Astrocyte (in vitro differentiated cells and primary cell): ENCODE measurements around the gene ABL2. TPM values are rescaled to one million over a fixed set of nuclear protein-coding genes. Genes with fewer than 3 reads are reported as not detected.
A peak's percentile ranks its signal among the peaks of the same experiment; 100 is the strongest.

Experiments used
- DNase-seq: peaks from one replicate; pipeline ENCODE4 v3.0.0-alpha.2; 2010; ENCODE audit warnings: low read depth
- FAIRE-seq: peaks from 2 replicates; lab custom pipeline; 2011; peaks lifted over from hg19 to GRCh38; lab: Jason Lieb, UNC
- H2AFZ ChIP-seq: 2 replicates; pipeline ENCODE4 v1.6.0; 2012; ENCODE audit warnings: low read depth, low read length, inconsistent platforms
- H3K27ac ChIP-seq: 2 replicates; pipeline ENCODE4 v1.5.1; 2011; ENCODE audit warnings: low read depth, low read length, inconsistent platforms
- H3K27me3 ChIP-seq: 2 replicates; pipeline ENCODE4 v1.6.0; 2011; ENCODE audit warnings: low read length, inconsistent platforms; ENCODE audit not compliant: insufficient read depth
- H3K36me3 ChIP-seq: 2 replicates; pipeline ENCODE4 v1.5.1; 2011; ENCODE audit warnings: low read length, inconsistent platforms; ENCODE audit not compliant: insufficient read depth
- H3K4me1 ChIP-seq: 2 replicates; pipeline ENCODE4 v1.5.1; 2011; ENCODE audit warnings: low read length, inconsistent platforms; ENCODE audit not compliant: insufficient read depth
- H3K4me2 ChIP-seq: 2 replicates; pipeline ENCODE4 v1.6.0; 2012; ENCODE audit warnings: low read length, inconsistent platforms
- H3K4me3 ChIP-seq: 2 replicates; pipeline ENCODE4 v1.5.1; 2011; ENCODE audit warnings: low read depth, mild to moderate bottlenecking, low read length, inconsistent platforms; ENCODE audit not compliant: insufficient read depth
- H3K79me2 ChIP-seq: 2 replicates; pipeline ENCODE4 v1.6.0; 2012; ENCODE audit warnings: mild to moderate bottlenecking, low read length, inconsistent platforms; ENCODE audit not compliant: insufficient read depth
- H3K9ac ChIP-seq: 2 replicates; pipeline ENCODE4 v1.6.0; 2012; ENCODE audit warnings: mild to moderate bottlenecking, low read length, inconsistent platforms
- H3K9me3 ChIP-seq: 2 replicates; pipeline ENCODE4 v1.5.1; 2012; ENCODE audit warnings: low read depth, mild to moderate bottlenecking, low read length, inconsistent platforms; ENCODE audit not compliant: insufficient read depth
- H4K20me1 ChIP-seq: 2 replicates; pipeline ENCODE4 v1.6.0; 2012; ENCODE audit warnings: low read length, inconsistent platforms; ENCODE audit not compliant: insufficient read depth
- H3K27ac Mint-ChIP-seq: one replicate; pipeline ENCODE4 v1.8.0; 2021; ENCODE audit warnings: mild to moderate bottlenecking, mixed read lengths; ENCODE audit not compliant: unreplicated experiment
- H3K27me3 Mint-ChIP-seq: one replicate; pipeline ENCODE4 v1.8.0; 2021; ENCODE audit warnings: low read depth, mixed read lengths; ENCODE audit not compliant: unreplicated experiment
- H3K36me3 Mint-ChIP-seq: one replicate; pipeline ENCODE4 v1.8.0; 2021; ENCODE audit warnings: low read depth, mixed read lengths; ENCODE audit not compliant: unreplicated experiment
- H3K4me1 Mint-ChIP-seq: one replicate; pipeline ENCODE4 v1.8.0; 2021; ENCODE audit warnings: low read depth, mixed read lengths; ENCODE audit not compliant: unreplicated experiment
- H3K4me3 Mint-ChIP-seq: one replicate; pipeline ENCODE4 v1.8.0; 2021; ENCODE audit warnings: mild to moderate bottlenecking, moderate library complexity, mixed read lengths; ENCODE audit not compliant: unreplicated experiment
- H3K9me3 Mint-ChIP-seq: one replicate; pipeline ENCODE4 v1.8.0; 2021; ENCODE audit warnings: mild to moderate bottlenecking, mixed read lengths; ENCODE audit not compliant: unreplicated experiment
- CTCF ChIP-seq: IDR thresholded peaks from 2 replicates; pipeline ENCODE4 v1.5.1; 2011; ENCODE audit warnings: low read depth, mild to moderate bottlenecking, inconsistent platforms, low read length, moderate library complexity; ENCODE audit not compliant: insufficient read depth
- EZH2 ChIP-seq: IDR thresholded peaks from 2 replicates; pipeline ENCODE4 v1.6.1; 2012; ENCODE audit warnings: mild to moderate bottlenecking, low read length, inconsistent platforms; ENCODE audit not compliant: insufficient read depth
- total RNA-seq: library from RNA; stranded (reverse); gene quantifications from 2 replicates; pipeline ENCODE4 v1.2.1, GENCODE V29; 2021

Gene ABL2
- total RNA-seq, 1 donor from 2014 or later = 110 TPM

GRCh38 chr1:179095377-179095776, 134.1 kb downstream of the ABL2 start:
- Histone ChIP-seq H3K4me3 (no peak overlapping the region), H2AFZ (no peak overlapping the region), H3K4me1 (no peaks in the 10 kb centered on the region), H3K79me2 (peaks cover 20% of the 10 kb centered on the region), H4K20me1 (peaks cover 63% of the 10 kb centered on the region), H3K36me3 (peaks cover 77% of the 10 kb centered on the region), H3K9ac (no peak overlapping the region), H3K27ac (no peak overlapping the region), H3K4me2 (no peak overlapping the region), H3K27me3 (no peaks in the 10 kb centered on the region), H3K9me3 (no peaks in the 10 kb centered on the region)
- Mint-ChIP-seq H3K27ac (no peak overlapping the region), H3K27me3 (no peaks in the 10 kb centered on the region), H3K4me1 (peaks cover 7% of the 10 kb centered on the region), H3K4me3 (no peak overlapping the region), H3K9me3 (peaks cover 2% of the 10 kb centered on the region), H3K36me3 (peaks cover 25% of the 10 kb centered on the region)
- no peak for FAIRE-seq
- TF ChIP-seq CTCF (no peak), EZH2 (no peak)
- no peak for DNase-seq

- Histone ChIP-seq H3K27ac (no peak overlapping the region), H3K79me2 (peaks cover 20% of the 10 kb centered on the region), H3K4me2 (no peak overlapping the region), H3K9ac (no peak overlapping the region), H3K4me1 (no peaks in the 10 kb centered on the region), H3K36me3 (peaks cover 76% of the 10 kb centered on the region), H3K9me3 (no peaks in the 10 kb centered on the region), H2AFZ (no peak overlapping the region), H3K4me3 (no peak overlapping the region), H4K20me1 (peaks cover 60% of the 10 kb centered on the region), H3K27me3 (no peaks in the 10 kb centered on the region)
- no peak overlapping the region for H3K27ac Mint-ChIP-seq
- H3K9me3 Mint-ChIP-seq = peaks cover 2% of the 10 kb centered on the region
- peaks cover 7% of the 10 kb centered on the region for H3K4me1 Mint-ChIP-seq
- TF ChIP-seq CTCF (no peak), EZH2 (no peak)
- peaks cover 24% of the 10 kb centered on the region for H3K36me3 Mint-ChIP-seq
- DNase-seq (no peak), FAIRE-seq (no peak)
- no peaks in the 10 kb centered on the region for H3K27me3 Mint-ChIP-seq
- no peak overlapping the region for H3K4me3 Mint-ChIP-seq
Observed at GRCh38 chr1:179094818-179095217, 134.7 kb downstream of the ABL2 start.

- Mint-ChIP-seq H3K27ac (peak overlapping the region; percentile 73), H3K27me3 (no peaks in the 10 kb centered on the region), H3K4me1 (peaks cover 7% of the 10 kb centered on the region), H3K4me3 (no peak overlapping the region), H3K9me3 (peaks cover 2% of the 10 kb centered on the region), H3K36me3 (peaks cover 17% of the 10 kb centered on the region)
- no peaks in the 10 kb centered on the region for H3K4me1 ChIP-seq
- H3K4me3 ChIP-seq = no peak overlapping the region
- H3K9ac ChIP-seq = no peak overlapping the region
- TF ChIP-seq CTCF (no peak), EZH2 (no peak)
- H4K20me1 ChIP-seq = peaks cover 65% of the 10 kb centered on the region
- no peaks in the 10 kb centered on the region for H3K27me3 ChIP-seq
- no peak overlapping the region for H3K4me2 ChIP-seq
- no peak overlapping the region for H3K27ac ChIP-seq
- no peak overlapping the region for H2AFZ ChIP-seq
- H3K9me3 ChIP-seq = no peaks in the 10 kb centered on the region
- no peak for DNase-seq
- peaks cover 20% of the 10 kb centered on the region for H3K79me2 ChIP-seq
- peaks cover 66% of the 10 kb centered on the region for H3K36me3 ChIP-seq
- no peak for FAIRE-seq
Observed at GRCh38 chr1:179092896-179093461, 136.5 kb downstream of the ABL2 start.
